Measurements from ENCODE around the gene BDH1. TPM values are rescaled to one million over a fixed set of nuclear protein-coding genes. Genes with fewer than 3 reads are reported as not detected.

BDH1 gene
- total RNA-seq, 4 donors from 2014 or later = 44.4 to 60.6 (median 52.2) TPM

GRCh38 chr3:197508051-197508451, 47.7 kb downstream of the BDH1 start:
- WGBS, 2 donors = 76 to 90% methylated on average over 6 to 8 of the region's 8 CpGs
- Histone ChIP-seq H3K9me3 (no peaks in the 10 kb centered on the region), H3K36me3 (peaks cover 0 to 23% (median 0%) of the 10 kb centered on the region in 3 donors), H3K4me1 (peaks cover 7 to 55% (median 19%) of the 10 kb centered on the region in 3 donors), H3K4me3 (no peak overlapping the region), H3K27me3 (no peaks in the 10 kb centered on the region), H3K27ac (no peak overlapping the region)
- TF ChIP-seq POLR2A (IDR thresholded peaks at IDR 0.05) = no peak
- DNase-seq = no peak
- intact Hi-C loops (cut with DNase I) = loop anchor here (10.0 kb wide), 2 partner anchors 253 to 283 kb away; no protein-coding TSS in a partner anchor

GRCh38 chr3:197507541-197507940, 48.2 kb downstream of the BDH1 start:
- no peaks in the 10 kb centered on the region for H3K9me3 ChIP-seq
- no peak overlapping the region for H3K27ac ChIP-seq
- H3K27me3 ChIP-seq = no peaks in the 10 kb centered on the region
- H3K4me1 ChIP-seq = peaks cover 5 to 57% (median 17%) of the 10 kb centered on the region in 3 donors
- WGBS, 2 donors = 56 to 57% methylated on average over 6 of the region's 8 CpGs
- H3K4me3 ChIP-seq = no peak overlapping the region
- no peak for DNase-seq
- peaks cover 0 to 18% (median 0%) of the 10 kb centered on the region in 3 donors for H3K36me3 ChIP-seq
- intact Hi-C loops (cut with DNase I) = loop anchor here (10.0 kb wide), 2 partner anchors 253 to 283 kb away; no protein-coding TSS in a partner anchor
- TF ChIP-seq CTCF (IDR thresholded peaks at IDR 0.05) (no peak), POLR2A (IDR thresholded peaks at IDR 0.05) (no peak)

- intact Hi-C loops (cut with DNase I) = loop anchor here (10.0 kb wide), 2 partner anchors 252 to 282 kb away; no protein-coding TSS in a partner anchor
- no peak for TF ChIP-seq POLR2A (IDR thresholded peaks at IDR 0.05)
- no peak for TF ChIP-seq CTCF (IDR thresholded peaks at IDR 0.05)
- Histone ChIP-seq H3K4me1 (peaks cover 7 to 61% (median 17%) of the 10 kb centered on the region in 3 donors), H3K4me3 (no peak overlapping the region), H3K9me3 (no peaks in the 10 kb centered on the region), H3K27ac (no peak overlapping the region), H3K36me3 (peaks cover 0 to 13% (median 0%) of the 10 kb centered on the region in 3 donors), H3K27me3 (no peaks in the 10 kb centered on the region)
- 32 to 54% methylated on average over 8 of the region's 8 CpGs for WGBS, 2 donors
- no peak for DNase-seq
Observed at GRCh38 chr3:197507081-197507480, 48.7 kb downstream of the BDH1 start.

- 78 to 87% methylated on average over 11 to 12 of the region's 24 CpGs for WGBS, 2 donors
- no peak overlapping the region for H3K27ac ChIP-seq
- H3K9me3 ChIP-seq = no peaks in the 10 kb centered on the region
- H3K36me3 ChIP-seq = peaks cover 0 to 2% (median 0%) of the 10 kb centered on the region in 3 donors
- DNase-seq = no peak
- intact Hi-C loops (cut with DNase I) = loop anchor here (10.0 kb wide), 2 partner anchors 251 to 281 kb away; no protein-coding TSS in a partner anchor
- H3K4me1 ChIP-seq = peaks cover 11 to 72% (median 21%) of the 10 kb centered on the region in 3 donors
- H3K27me3 ChIP-seq = no peaks in the 10 kb centered on the region
- H3K4me3 ChIP-seq = no peak overlapping the region
- TF ChIP-seq CTCF (IDR thresholded peaks at IDR 0.05) (no peak), POLR2A (IDR thresholded peaks at IDR 0.05) (no peak)
Observed at GRCh38 chr3:197505796-197506548, 49.8 kb downstream of the BDH1 start.

- Histone ChIP-seq H3K27me3 (no peaks in the 10 kb centered on the region), H3K36me3 (no peaks in the 10 kb centered on the region), H3K4me3 (no peak overlapping the region), H3K27ac (peak overlapping the region in 3 of 4 donors; percentile 25 to 35 (median 33)), H3K9me3 (no peaks in the 10 kb centered on the region), H3K4me1 (peaks cover 11 to 72% (median 20%) of the 10 kb centered on the region in 3 donors)
- WGBS, 2 donors = 51 to 64% methylated on average over 12 to 13 of the region's 15 CpGs
- TF ChIP-seq CTCF (IDR thresholded peaks at IDR 0.05) (no peak), POLR2A (IDR thresholded peaks at IDR 0.05) (no peak)
- DNase-seq = no peak
- intact Hi-C loops (cut with DNase I) = loop anchor here (10.0 kb wide), 2 partner anchors 250 to 280 kb away; no protein-coding TSS in a partner anchor
Observed at GRCh38 chr3:197504641-197505121, 51.1 kb downstream of the BDH1 start.

All from esophagus squamous epithelium (tissue), 5 donors.